Astrocyte (in vitro differentiated cells and primary cell): ENCODE data around the gene OTOL1. TPM values are rescaled to one million over a fixed set of nuclear protein-coding genes. Genes with fewer than 3 reads are reported as not detected.
"Not testable (repeated sequence)": the region's sequence is repeated elsewhere in the genome, so short reads cannot be mapped to it uniquely, and the experiment has no call there.

Experiments used
- DNase-seq: peaks from one replicate; pipeline ENCODE4 v3.0.0-alpha.2; 2010; ENCODE audit warnings: low read depth
- FAIRE-seq: peaks from 2 replicates; lab custom pipeline; 2011; peaks lifted over from hg19 to GRCh38; lab: Jason Lieb, UNC
- H2AFZ ChIP-seq: 2 replicates; pipeline ENCODE4 v1.6.0; 2012; ENCODE audit warnings: low read depth, low read length, inconsistent platforms
- H3K27ac ChIP-seq: 2 replicates; pipeline ENCODE4 v1.5.1; 2011; ENCODE audit warnings: low read depth, low read length, inconsistent platforms
- H3K27me3 ChIP-seq: 2 replicates; pipeline ENCODE4 v1.6.0; 2011; ENCODE audit warnings: low read length, inconsistent platforms; ENCODE audit not compliant: insufficient read depth
- H3K36me3 ChIP-seq: 2 replicates; pipeline ENCODE4 v1.5.1; 2011; ENCODE audit warnings: low read length, inconsistent platforms; ENCODE audit not compliant: insufficient read depth
- H3K4me1 ChIP-seq: 2 replicates; pipeline ENCODE4 v1.5.1; 2011; ENCODE audit warnings: low read length, inconsistent platforms; ENCODE audit not compliant: insufficient read depth
- H3K4me2 ChIP-seq: 2 replicates; pipeline ENCODE4 v1.6.0; 2012; ENCODE audit warnings: low read length, inconsistent platforms
- H3K4me3 ChIP-seq: 2 replicates; pipeline ENCODE4 v1.5.1; 2011; ENCODE audit warnings: low read depth, mild to moderate bottlenecking, low read length, inconsistent platforms; ENCODE audit not compliant: insufficient read depth
- H3K79me2 ChIP-seq: 2 replicates; pipeline ENCODE4 v1.6.0; 2012; ENCODE audit warnings: mild to moderate bottlenecking, low read length, inconsistent platforms; ENCODE audit not compliant: insufficient read depth
- H3K9ac ChIP-seq: 2 replicates; pipeline ENCODE4 v1.6.0; 2012; ENCODE audit warnings: mild to moderate bottlenecking, low read length, inconsistent platforms
- H3K9me3 ChIP-seq: 2 replicates; pipeline ENCODE4 v1.5.1; 2012; ENCODE audit warnings: low read depth, mild to moderate bottlenecking, low read length, inconsistent platforms; ENCODE audit not compliant: insufficient read depth
- H4K20me1 ChIP-seq: 2 replicates; pipeline ENCODE4 v1.6.0; 2012; ENCODE audit warnings: low read length, inconsistent platforms; ENCODE audit not compliant: insufficient read depth
- H3K27ac Mint-ChIP-seq: one replicate; pipeline ENCODE4 v1.8.0; 2021; ENCODE audit warnings: mild to moderate bottlenecking, mixed read lengths; ENCODE audit not compliant: unreplicated experiment
- H3K27me3 Mint-ChIP-seq: one replicate; pipeline ENCODE4 v1.8.0; 2021; ENCODE audit warnings: low read depth, mixed read lengths; ENCODE audit not compliant: unreplicated experiment
- H3K36me3 Mint-ChIP-seq: one replicate; pipeline ENCODE4 v1.8.0; 2021; ENCODE audit warnings: low read depth, mixed read lengths; ENCODE audit not compliant: unreplicated experiment
- H3K4me1 Mint-ChIP-seq: one replicate; pipeline ENCODE4 v1.8.0; 2021; ENCODE audit warnings: low read depth, mixed read lengths; ENCODE audit not compliant: unreplicated experiment
- H3K4me3 Mint-ChIP-seq: one replicate; pipeline ENCODE4 v1.8.0; 2021; ENCODE audit warnings: mild to moderate bottlenecking, moderate library complexity, mixed read lengths; ENCODE audit not compliant: unreplicated experiment
- H3K9me3 Mint-ChIP-seq: one replicate; pipeline ENCODE4 v1.8.0; 2021; ENCODE audit warnings: mild to moderate bottlenecking, mixed read lengths; ENCODE audit not compliant: unreplicated experiment
- EZH2 ChIP-seq: IDR thresholded peaks from 2 replicates; pipeline ENCODE4 v1.6.1; 2012; ENCODE audit warnings: mild to moderate bottlenecking, low read length, inconsistent platforms; ENCODE audit not compliant: insufficient read depth
- total RNA-seq: library from RNA; stranded (reverse); gene quantifications from 2 replicates; pipeline ENCODE4 v1.2.1, GENCODE V29; 2021
- TF ChIP-seq, protein P1 (sequence below): IDR thresholded peaks from 2 replicates; pipeline ENCODE4 v1.5.1; 2011; ENCODE audit warnings: low read depth, mild to moderate bottlenecking, inconsistent platforms, low read length, moderate library complexity; ENCODE audit not compliant: insufficient read depth

The OTOL1 gene
- total RNA-seq, 1 donor from 2014 or later: not detected

- Histone ChIP-seq H3K27me3 (no peaks in the 10 kb centered on the region), H4K20me1 (no peaks in the 10 kb centered on the region), H3K36me3 (no peaks in the 10 kb centered on the region), H3K4me1 (no peaks in the 10 kb centered on the region), H3K4me2 (no peak overlapping the region), H2AFZ (no peak overlapping the region), H3K79me2 (no peaks in the 10 kb centered on the region), H3K4me3 (no peak overlapping the region), H3K9ac (no peak overlapping the region), H3K27ac (no peak overlapping the region), H3K9me3 (no peaks in the 10 kb centered on the region)
- Mint-ChIP-seq H3K9me3 (peaks cover 2% of the 10 kb centered on the region), H3K27me3 (no peaks in the 10 kb centered on the region), H3K27ac (no peak overlapping the region), H3K4me1 (peaks cover 1% of the 10 kb centered on the region), H3K36me3 (no peaks in the 10 kb centered on the region), H3K4me3 (no peak overlapping the region)
- no peak for FAIRE-seq
- TF ChIP-seq, protein P1, sequence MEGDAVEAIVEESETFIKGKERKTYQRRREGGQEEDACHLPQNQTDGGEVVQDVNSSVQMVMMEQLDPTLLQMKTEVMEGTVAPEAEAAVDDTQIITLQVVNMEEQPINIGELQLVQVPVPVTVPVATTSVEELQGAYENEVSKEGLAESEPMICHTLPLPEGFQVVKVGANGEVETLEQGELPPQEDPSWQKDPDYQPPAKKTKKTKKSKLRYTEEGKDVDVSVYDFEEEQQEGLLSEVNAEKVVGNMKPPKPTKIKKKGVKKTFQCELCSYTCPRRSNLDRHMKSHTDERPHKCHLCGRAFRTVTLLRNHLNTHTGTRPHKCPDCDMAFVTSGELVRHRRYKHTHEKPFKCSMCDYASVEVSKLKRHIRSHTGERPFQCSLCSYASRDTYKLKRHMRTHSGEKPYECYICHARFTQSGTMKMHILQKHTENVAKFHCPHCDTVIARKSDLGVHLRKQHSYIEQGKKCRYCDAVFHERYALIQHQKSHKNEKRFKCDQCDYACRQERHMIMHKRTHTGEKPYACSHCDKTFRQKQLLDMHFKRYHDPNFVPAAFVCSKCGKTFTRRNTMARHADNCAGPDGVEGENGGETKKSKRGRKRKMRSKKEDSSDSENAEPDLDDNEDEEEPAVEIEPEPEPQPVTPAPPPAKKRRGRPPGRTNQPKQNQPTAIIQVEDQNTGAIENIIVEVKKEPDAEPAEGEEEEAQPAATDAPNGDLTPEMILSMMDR: no peak
- TF ChIP-seq EZH2: no peak
- no peak for DNase-seq
Observed at GRCh38 chr3:161489395-161489794, 7.2 kb upstream of the OTOL1 start.

GRCh38 chr3:161490845-161491244 is 5.8 kb upstream of the OTOL1 start:
- H4K20me1 ChIP-seq, H3K27ac Mint-ChIP-seq, H3K9me3 ChIP-seq, H3K4me3 ChIP-seq, H3K79me2 ChIP-seq, H2AFZ ChIP-seq, H3K36me3 ChIP-seq, H3K27me3 ChIP-seq, FAIRE-seq, H3K4me3 Mint-ChIP-seq, H3K4me2 ChIP-seq, H3K4me1 Mint-ChIP-seq, H3K36me3 Mint-ChIP-seq, H3K27ac ChIP-seq, H3K27me3 Mint-ChIP-seq, H3K9ac ChIP-seq, H3K4me1 ChIP-seq, DNase-seq, H3K9me3 Mint-ChIP-seq: not testable (repeated sequence)

DNA sequence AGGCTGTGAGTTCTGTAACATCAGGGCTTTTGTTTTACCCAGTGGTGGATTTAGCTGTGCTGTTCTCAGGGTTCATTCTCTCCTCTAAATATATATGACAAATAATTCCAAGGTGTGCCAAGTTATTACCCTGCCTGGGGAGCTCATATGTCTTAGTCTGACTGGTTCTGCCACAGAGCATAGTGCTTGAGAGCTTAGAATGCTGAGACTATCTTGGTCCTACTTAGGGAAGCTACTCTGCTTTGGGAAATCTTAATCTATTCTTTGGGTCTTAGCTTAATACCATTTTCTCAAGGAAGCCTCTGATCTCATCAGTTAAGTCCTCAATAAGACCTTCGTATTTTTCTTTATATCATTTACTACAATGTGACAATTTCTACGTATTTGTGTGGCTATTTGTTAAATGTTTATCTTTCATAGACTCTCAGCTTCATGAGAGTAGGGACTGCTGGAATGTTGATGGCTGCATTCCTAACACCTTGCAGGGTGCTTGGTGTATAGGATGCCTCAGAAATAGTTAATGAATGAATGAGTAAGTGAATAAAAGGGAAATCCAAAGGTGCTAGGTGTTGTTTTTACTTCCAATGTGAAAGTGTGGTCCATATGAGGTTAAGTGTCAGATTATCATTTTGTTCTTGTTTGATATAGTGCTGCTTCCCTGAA is 1.8 kb downstream of the OTOL1 start:
- DNase-seq (no peak), FAIRE-seq (no peak)
- H3K9me3 Mint-ChIP-seq: peaks cover 7% of the 10 kb centered on the region
- Histone ChIP-seq H3K9me3 (no peaks in the 10 kb centered on the region), H3K36me3 (no peaks in the 10 kb centered on the region), H3K4me2 (no peak overlapping the region), H3K27ac (no peak overlapping the region), H4K20me1 (no peaks in the 10 kb centered on the region), H2AFZ (no peak overlapping the region), H3K4me3 (no peak overlapping the region), H3K27me3 (no peaks in the 10 kb centered on the region), H3K4me1 (no peaks in the 10 kb centered on the region), H3K9ac (no peak overlapping the region), H3K79me2 (no peaks in the 10 kb centered on the region)
- no peaks in the 10 kb centered on the region for H3K36me3 Mint-ChIP-seq
- no peak for TF ChIP-seq EZH2
- no peak overlapping the region for H3K4me3 Mint-ChIP-seq
- no peak overlapping the region for H3K27ac Mint-ChIP-seq
- H3K27me3 Mint-ChIP-seq: no peaks in the 10 kb centered on the region
- H3K4me1 Mint-ChIP-seq: peaks cover 13% of the 10 kb centered on the region
